Mucosa of descending colon (tissue), 3 donors: Measurements from ENCODE around the gene BBLN. TPM values are rescaled to one million over a fixed set of nuclear protein-coding genes. Genes with fewer than 3 reads are reported as not detected.

ENCODE experiments used
- ATAC-seq: fragments of 200-7000 bp; cut with Tn5 transposase; one replicate; pipeline ENCODE4 v1.9.1; 2020; ENCODE audit warnings: mild to moderate bottlenecking, moderate library complexity
- DNase-seq, 3 donors: peaks; one replicate each; pipeline ENCODE4 v3.0.0-alpha.2; 2020
- H3K36me3 ChIP-seq: fragments of 200-600 bp; one replicate; pipeline ENCODE4 v1.8.0; 2021; ENCODE audit warnings: low read depth, mild to moderate bottlenecking
- H3K4me1 ChIP-seq: fragments of 200-600 bp; one replicate; pipeline ENCODE4 v1.8.0; 2021; ENCODE audit warnings: low read depth, mild to moderate bottlenecking
- H3K4me3 ChIP-seq: fragments of 200-600 bp; one replicate; pipeline ENCODE4 v1.8.0; 2021; ENCODE audit warnings: mild to moderate bottlenecking
- H3K9me3 ChIP-seq: fragments of 200-600 bp; one replicate; pipeline ENCODE4 v1.8.0; 2021; ENCODE audit warnings: mild to moderate bottlenecking
- intact Hi-C, 2 donors: fragments of 100-400 bp; cut with DNase I in 1 of 2; cut with micrococcal nuclease in 1 of 2; formaldehyde crosslinking; loops; one replicate each; pipeline versions ENCODE4 v1.11.0 to v1.11.1; 2022; cut with DNase I, micrococcal nuclease
- total RNA-seq, 3 donors: library from RNA; stranded (reverse); fragmentation: NEBNext Ultra II Directional in 2 of 3; extraction: Animal tissue kit (Norgen Biotek cat#: 25700) in 2 of 3; gene quantifications; one replicate each; pipeline versions ENCODE4 v1.2.1 to v1.2.4, GENCODE V29; 2021 to 2023
- TF ChIP-seq, protein P1 (sequence below): fragments of 200-600 bp; IDR thresholded peaks from one replicate; pipeline ENCODE4 v1.8.0; 2022; ENCODE audit warnings: antibody characterized with exemption, mild to moderate bottlenecking
- donor health status: DM: no; HTN: no; CAD: no; lungs with moderate emphysema.
- donor health status: DM: no; HTN: no; CAD: no.
- donor health status: DM: no; HTN: yes; CAD: no.

The BBLN gene
- total RNA-seq, 3 donors from 2014 or later = 33.7 to 46.8 (median 37.6) TPM

DNA sequence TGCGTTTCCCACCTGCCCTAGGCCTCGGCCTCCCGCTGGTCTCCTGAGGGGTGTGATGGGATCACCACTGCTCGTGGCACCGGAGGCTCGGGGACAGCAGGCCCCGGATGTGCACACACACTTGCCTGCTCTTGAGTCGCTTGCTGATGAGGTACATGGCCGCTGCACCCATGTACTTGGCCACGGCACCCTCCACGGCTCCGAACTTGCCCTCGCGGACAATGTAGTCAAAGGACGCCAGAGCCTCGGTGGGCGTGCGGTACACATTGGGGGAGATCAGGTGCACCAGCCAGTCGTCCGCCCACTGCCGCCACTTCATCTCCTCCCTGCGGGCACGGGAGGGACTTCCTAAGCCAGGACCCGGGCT lies 37.3 kb upstream of the BBLN start:
- Histone ChIP-seq H3K4me1 (peaks cover 25% of the 10 kb centered on the region), H3K36me3 (no peaks in the 10 kb centered on the region), H3K4me3 (no peak overlapping the region), H3K9me3 (no peaks in the 10 kb centered on the region)
- TF ChIP-seq, protein P1, sequence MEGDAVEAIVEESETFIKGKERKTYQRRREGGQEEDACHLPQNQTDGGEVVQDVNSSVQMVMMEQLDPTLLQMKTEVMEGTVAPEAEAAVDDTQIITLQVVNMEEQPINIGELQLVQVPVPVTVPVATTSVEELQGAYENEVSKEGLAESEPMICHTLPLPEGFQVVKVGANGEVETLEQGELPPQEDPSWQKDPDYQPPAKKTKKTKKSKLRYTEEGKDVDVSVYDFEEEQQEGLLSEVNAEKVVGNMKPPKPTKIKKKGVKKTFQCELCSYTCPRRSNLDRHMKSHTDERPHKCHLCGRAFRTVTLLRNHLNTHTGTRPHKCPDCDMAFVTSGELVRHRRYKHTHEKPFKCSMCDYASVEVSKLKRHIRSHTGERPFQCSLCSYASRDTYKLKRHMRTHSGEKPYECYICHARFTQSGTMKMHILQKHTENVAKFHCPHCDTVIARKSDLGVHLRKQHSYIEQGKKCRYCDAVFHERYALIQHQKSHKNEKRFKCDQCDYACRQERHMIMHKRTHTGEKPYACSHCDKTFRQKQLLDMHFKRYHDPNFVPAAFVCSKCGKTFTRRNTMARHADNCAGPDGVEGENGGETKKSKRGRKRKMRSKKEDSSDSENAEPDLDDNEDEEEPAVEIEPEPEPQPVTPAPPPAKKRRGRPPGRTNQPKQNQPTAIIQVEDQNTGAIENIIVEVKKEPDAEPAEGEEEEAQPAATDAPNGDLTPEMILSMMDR = no peak
- ATAC-seq = no peak
- DNase-seq = peak in 1 of 3 donors; percentile 28
- intact Hi-C loops = no loop called here

DNA sequence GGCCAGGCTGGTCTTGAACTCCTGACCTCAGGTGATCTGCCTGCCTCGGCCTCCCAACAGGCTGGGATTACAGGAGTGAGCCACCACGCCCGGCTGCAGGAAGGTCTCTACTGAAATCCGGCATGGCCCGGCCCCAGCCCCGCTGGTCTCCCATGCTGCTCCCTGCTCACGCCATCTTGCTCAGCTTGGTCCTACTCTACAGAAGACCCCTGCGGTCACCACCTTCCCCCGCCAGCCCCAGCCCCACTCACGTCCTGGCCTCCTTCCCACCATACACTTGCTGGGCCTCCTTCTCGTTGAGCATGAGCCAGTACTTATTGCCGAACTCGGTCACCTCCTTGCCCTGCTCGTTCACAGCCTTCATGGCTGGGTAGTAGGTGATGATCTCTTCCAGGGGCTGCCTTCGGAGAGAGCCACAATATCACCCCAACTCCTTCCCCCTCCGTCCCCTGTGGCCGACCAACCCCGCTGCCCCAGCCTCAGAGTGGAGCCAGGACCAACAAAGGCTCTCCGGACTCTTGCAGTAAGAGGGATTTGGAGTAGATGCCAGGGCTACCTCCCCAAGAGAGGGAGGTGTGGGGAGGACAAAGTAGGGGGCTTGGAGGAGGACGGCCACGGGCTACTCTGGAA lies 36.5 kb upstream of the BBLN start:
- ATAC-seq (no peak), DNase-seq (peak in 2 of 3 donors; percentile 24 to 52)
- peaks cover 22% of the 10 kb centered on the region for H3K4me1 ChIP-seq
- intact Hi-C loops = no loop called here
- no peaks in the 10 kb centered on the region for H3K36me3 ChIP-seq
- H3K4me3 ChIP-seq = no peak overlapping the region
- TF ChIP-seq, protein P1 = no peak
- no peaks in the 10 kb centered on the region for H3K9me3 ChIP-seq

DNA sequence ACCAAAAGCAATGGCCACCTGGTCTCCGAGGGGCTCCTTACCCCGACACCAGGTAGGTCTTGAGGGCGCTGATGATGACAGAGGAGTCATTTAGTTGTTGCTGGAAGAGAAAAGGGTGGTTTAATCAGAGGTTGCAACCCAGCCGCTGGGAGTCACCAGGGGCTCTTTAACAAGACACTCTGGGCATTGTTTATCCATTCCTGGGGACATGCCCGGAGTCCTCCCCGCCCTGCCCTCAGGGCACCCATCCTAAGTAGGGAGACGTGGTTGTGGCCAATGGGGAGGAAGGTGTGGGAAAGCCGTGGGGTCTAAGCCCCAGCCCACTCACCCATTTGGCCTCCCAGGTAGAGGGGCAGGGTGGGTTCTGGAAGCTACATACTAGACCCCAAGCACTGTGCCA lies 35.6 kb upstream of the BBLN start:
- TF ChIP-seq, protein P1 = no peak
- H3K4me1 ChIP-seq = peaks cover 29% of the 10 kb centered on the region
- intact Hi-C loops = no loop called here
- H3K4me3 ChIP-seq = no peak overlapping the region
- ATAC-seq (no peak), DNase-seq (peak in 2 of 3 donors; percentile 23 to 42)
- no peaks in the 10 kb centered on the region for H3K9me3 ChIP-seq
- H3K36me3 ChIP-seq = no peaks in the 10 kb centered on the region

DNA sequence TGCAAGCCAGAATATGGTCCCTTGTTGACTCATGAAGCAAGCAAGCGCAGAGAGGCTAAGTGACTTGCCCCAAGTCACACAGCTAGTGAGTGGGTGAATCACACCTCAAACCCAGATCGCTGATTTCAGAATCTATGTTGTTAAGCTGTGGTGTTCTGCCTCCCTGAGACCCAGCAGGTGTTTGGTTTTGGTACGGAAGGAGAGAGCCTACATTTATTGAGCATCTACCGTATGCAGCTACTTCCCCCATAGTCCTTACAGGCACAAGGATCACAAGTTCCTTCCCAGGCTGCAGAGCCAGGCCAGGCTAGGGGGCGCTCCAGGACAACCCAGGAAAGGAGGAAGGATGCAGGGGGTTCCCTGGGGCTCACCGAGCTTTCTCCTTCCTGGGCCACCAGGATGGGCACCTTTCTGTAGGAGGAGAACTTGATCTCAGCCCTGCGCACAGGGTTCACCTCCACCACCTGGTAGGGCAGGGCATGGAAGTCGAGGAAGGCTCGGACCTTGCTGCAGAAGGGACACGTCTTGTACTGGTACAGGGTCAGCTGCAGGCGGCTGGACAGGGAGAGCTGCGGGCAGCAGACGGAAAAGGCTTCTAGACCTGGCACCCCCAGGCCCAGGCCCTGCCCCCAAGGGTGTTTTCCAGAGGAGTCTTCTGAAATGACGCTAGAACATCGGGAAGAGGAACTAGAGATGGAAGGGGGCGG lies 35.0 kb upstream of the BBLN start:
- Histone ChIP-seq H3K4me1 (peaks cover 29% of the 10 kb centered on the region), H3K4me3 (no peak overlapping the region), H3K36me3 (no peaks in the 10 kb centered on the region), H3K9me3 (no peaks in the 10 kb centered on the region)
- ATAC-seq (peak; percentile 13), DNase-seq (peak; percentile 84 to 90 (median 88))
- intact Hi-C loops = no loop called here
- TF ChIP-seq, protein P1 = peak; percentile 49

DNA sequence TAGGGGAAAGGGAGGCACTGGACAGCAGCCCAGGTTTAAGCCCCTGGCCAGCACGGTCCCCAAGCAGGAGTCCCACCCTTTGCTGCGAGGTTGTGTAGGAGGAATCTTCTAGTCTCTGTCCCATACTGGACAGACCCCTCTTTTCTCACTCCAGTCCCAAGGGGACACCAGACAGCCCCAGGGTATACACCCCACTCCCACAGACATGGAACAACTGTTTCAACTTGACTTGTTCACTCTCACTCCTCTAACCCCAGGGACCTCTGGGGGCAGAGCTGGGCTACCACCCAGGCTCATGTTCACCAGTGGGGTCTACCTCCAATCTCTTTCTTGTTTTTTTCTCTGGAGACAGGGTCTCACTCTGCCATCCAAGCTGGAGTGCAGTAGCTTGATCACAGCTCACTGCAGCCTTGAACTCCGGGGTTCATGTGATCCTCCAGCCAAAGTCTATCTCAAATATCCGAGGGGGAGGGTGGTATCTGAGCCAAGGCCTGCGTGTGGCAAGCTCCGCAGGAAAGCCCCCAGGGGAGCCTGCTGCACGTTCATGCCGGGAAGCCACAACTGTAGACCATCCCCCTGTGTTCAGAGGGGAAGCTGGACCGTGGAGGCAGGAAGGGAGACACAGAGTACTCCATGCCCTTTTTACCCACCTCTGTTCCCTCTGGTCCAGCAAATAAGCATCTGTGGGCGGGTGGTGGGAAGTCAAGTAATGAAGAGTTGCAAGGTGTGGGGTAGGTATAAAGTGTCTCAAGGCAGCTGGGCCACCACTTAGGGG lies 34.3 kb upstream of the BBLN start:
- TF ChIP-seq, protein P1 = no peak
- Histone ChIP-seq H3K4me1 (peaks cover 29% of the 10 kb centered on the region), H3K4me3 (no peak overlapping the region), H3K36me3 (no peaks in the 10 kb centered on the region), H3K9me3 (no peaks in the 10 kb centered on the region)
- DNase-seq (peak in 2 of 3 donors; percentile 36 to 40), ATAC-seq (no peak)
- intact Hi-C loops = no loop called here
